Spleen (tissue), 7 donors: ENCODE data around the gene SLC7A9.

Source experiments
- CTCF ChIP-seq, 11 experiments: fragments of 200-600 bp in 7 of 11; fragments of 450-650 bp in 4 of 11; sonication (generic) in 4 of 11; IDR thresholded peaks in 8 of 11; conservative IDR thresholded peaks in 3 of 11; 1 replicate in 7 of 11; 2 replicates in 4 of 11; pipeline versions ENCODE4 v1.4.0 to v1.8.0; 2016 to 2021; ENCODE audit warnings: antibody characterized with exemption in 11 of 11, inconsistent platforms in 4 of 11, mild to moderate bottlenecking in 1 of 11
- POLR2A ChIP-seq, 3 donors: fragments of 450-650 bp; IDR thresholded peaks; one replicate each; pipeline ENCODE4 v1.5.1; 2017; ENCODE audit warnings: antibody characterized with exemption in 3 of 3, mild to moderate bottlenecking in 1 of 3
- POLR2AphosphoS5 ChIP-seq, 3 donors: sonication (generic); formaldehyde crosslinking; IDR thresholded peaks; one replicate each; pipeline ENCODE4 v1.5.1; 2017; ENCODE audit warnings: antibody characterized with exemption in 3 of 3
- donor health status: DM: no; HTN: no; CAD: no; lungs with moderate emphysema.
- donor health status: DM: no; HTN: no; CAD: no.
- donor health status: DM: no; HTN: no; CAD: no.

- TF ChIP-seq CTCF (IDR thresholded peaks at IDR 0.05 in 8 of 11, conservative IDR thresholded peaks at IDR 0.05 in 3 of 11) (no peak), POLR2AphosphoS5 (IDR thresholded peaks at IDR 0.05) (no peak), POLR2A (IDR thresholded peaks at IDR 0.05) (no peak)
Observed at GRCh38 chr19:32816555-32817099, 52.9 kb downstream of the SLC7A9 start.
